TTC549 (cell line): ENCODE results near the gene DNM2.

Experiments used
- FAIRE-seq: peaks from 2 replicates; lab custom pipeline; 2012; peaks lifted over from hg19 to GRCh38; lab: Jason Lieb, UNC

Gene DNM2

DNA sequence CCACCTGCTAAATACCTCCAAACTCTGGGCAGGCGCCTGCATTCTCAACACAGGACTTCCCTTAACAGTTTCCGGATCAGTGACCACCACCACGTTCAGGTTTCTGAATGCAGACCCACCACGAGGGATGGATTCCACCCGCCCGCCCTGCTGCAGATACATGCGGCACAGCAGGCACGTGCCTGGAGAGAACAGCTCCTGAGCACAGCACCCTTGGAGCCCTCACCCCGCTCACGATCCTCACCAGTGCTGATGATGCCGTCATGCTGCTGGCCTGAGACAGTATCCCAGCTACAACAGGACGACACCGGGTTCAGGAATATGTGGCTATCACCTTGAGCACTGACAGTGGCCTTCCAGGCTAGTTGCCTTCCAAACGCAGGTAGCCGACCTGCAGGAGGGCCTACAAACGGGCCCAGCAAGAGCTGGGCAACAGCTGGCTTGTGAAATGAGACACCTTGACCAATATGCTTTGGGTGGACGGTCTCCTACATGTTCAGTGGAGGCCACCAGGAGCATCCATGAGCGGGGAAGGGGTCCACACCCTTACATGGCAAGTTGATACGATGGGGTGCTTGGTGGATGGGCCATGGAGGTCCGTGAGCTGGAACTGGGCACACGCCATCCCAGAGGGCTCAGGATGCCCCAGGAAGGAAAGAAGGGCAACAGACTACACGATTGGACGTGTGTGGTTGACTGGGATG lies 26.5 kb upstream of the DNM2 start:
- FAIRE-seq = no peak

GRCh38 chr19:10691883-10692282 lies 26.0 kb upstream of the DNM2 start:
- FAIRE-seq = no peak

GRCh38 chr19:10692673-10693264 lies 25.1 kb upstream of the DNM2 start:
- FAIRE-seq = no peak

GRCh38 chr19:10694706-10695307 lies 23.1 kb upstream of the DNM2 start:
- FAIRE-seq = no peak

- peak; percentile 76 for FAIRE-seq
Observed at GRCh38 chr19:10695401-10696398, 22.2 kb upstream of the DNM2 start.

DNA sequence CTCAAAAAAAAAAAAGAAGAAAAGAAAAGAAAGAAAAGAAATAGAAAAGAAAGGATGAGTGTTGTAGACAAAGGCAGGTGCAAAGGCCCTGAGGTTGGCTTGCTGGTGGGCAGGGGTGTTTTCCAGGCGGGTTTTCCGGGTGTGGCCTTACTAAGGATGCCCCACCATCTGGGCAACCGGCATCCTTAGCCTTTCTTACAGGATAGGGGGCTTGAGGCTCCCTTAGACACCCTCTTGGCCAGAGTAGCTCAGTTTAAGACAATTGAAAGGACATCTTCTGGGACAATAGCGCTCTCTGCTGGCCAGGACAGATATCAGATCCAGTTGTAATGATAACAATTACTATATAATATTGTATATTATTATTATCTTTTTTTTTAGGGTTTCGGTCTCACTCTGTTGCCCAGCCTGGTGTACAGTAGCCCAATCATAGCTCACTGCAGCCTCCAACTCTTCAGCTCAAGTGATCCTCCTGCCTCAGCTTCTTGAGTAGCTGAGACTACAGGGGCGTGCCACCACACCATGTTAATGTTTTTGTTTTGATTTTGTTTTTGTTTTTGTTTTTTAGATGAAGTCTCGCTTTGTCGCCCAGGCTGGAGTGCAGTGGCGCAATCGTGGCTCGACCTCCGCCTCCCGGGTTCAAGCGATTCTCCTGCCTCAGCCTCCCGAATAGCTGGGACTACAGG lies 18.1 kb upstream of the DNM2 start:
- no peak for FAIRE-seq

DNA sequence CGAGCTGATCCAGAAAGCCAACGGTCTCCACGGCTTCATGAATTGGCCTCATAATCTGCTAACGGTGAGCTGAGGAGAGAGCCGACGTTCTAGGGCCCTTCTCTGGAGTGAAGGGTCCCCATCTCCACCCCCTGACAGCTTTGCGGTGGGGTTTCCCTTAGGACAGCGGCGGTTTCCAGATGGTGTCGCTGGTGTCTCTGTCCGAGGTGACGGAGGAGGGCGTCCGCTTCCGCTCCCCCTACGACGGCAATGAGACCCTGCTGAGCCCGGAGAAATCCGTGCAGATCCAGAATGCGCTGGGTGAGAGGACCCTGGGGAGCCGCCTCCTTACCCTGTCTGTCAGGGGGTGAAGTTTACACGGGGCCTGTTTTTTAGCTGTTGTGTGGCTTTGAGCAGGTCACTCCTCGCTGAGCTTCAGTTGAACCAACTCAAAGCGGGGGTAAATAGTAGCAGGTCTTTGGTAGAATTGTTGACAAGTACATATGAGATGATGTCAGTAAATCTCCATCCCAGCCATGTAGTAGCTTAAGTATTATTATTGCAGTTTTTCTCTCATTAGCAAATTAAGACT lies 15.8 kb upstream of the DNM2 start:
- no peak for FAIRE-seq

GRCh38 chr19:10706990-10707389 lies 10.9 kb upstream of the DNM2 start:
- FAIRE-seq = no peak

GRCh38 chr19:10707440-10707839 lies 10.4 kb upstream of the DNM2 start:
- FAIRE-seq = no peak

GRCh38 chr19:10708291-10708690 lies 9.6 kb upstream of the DNM2 start:
- FAIRE-seq = no peak

DNA sequence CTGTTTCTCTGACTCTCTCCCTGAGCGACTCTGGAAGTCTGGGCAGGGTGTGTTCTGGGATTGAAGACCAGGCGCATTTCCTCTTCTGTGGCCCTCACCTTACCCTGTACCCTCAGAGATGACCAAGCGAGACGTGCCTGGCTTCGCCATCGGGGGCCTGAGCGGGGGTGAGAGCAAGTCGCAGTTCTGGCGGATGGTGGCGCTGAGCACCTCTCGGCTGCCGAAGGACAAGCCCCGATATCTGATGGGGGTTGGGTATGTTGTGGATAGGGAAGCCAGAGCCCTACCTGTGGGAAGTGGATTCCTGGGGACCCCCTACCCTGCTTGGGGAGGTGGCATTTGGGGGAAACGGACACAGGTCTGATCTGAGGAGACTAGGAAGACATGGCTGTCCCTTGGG lies 5.8 kb upstream of the DNM2 start:
- no peak for FAIRE-seq

GRCh38 chr19:10712754-10713153 lies 5.1 kb upstream of the DNM2 start:
- FAIRE-seq = no peak

- FAIRE-seq = no peak
Observed at GRCh38 chr19:10713317-10713716, 4.6 kb upstream of the DNM2 start.

- no peak for FAIRE-seq
Observed at GRCh38 chr19:10717054-10717355, 874 bp upstream of the DNM2 start.

GRCh38 chr19:10718205-10719196 lies 622 bp downstream of the DNM2 start:
- FAIRE-seq = no peak

GRCh38 chr19:10719466-10719961 lies 1.6 kb downstream of the DNM2 start:
- no peak for FAIRE-seq

- no peak for FAIRE-seq
Observed at GRCh38 chr19:10720607-10721125, 2.8 kb downstream of the DNM2 start.

DNA sequence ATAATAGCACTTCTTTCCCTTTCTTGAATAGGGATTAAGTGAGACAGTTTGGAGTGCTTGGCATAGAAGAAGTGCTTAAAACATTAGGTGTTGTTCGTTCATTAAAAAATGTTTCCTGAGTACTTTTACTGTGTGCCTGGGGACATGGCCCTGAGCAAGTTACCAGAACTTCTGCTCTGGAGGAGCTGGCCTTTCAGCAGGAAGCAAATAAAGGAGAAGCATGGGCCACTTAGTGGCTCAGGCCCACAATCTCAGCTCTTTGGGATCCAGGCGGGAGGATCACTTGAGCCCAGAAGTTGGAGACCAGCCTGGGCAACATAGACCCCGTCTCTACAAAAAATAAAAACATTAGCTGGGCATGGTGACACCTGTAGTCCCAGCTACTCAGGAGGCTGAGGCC lies 5.7 kb downstream of the DNM2 start:
- FAIRE-seq = no peak

GRCh38 chr19:10724573-10725071 lies 6.7 kb downstream of the DNM2 start:
- no peak for FAIRE-seq

GRCh38 chr19:10725415-10725814 lies 7.5 kb downstream of the DNM2 start:
- FAIRE-seq = no peak
